GM23338 (cell line): ENCODE data around the gene CCDC149. TPM values are rescaled to one million over a fixed set of nuclear protein-coding genes. Genes with fewer than 3 reads are reported as not detected.

Experiments used
- ATAC-seq: fragments of 200-7000 bp; cut with Tn5 transposase; 3 replicates; pipeline ENCODE4 v1.9.1; 2020
- DNase-seq: peaks from one replicate; pipeline ENCODE4 v3.0.0-alpha.2; 2015; ENCODE audit warnings: low spot score
- H2AFZ ChIP-seq: fragments of 200-600 bp; sonication (generic); 2 replicates; pipeline ENCODE4 v1.8.0; 2016; ENCODE audit warnings: antibody characterized with exemption, mild to moderate bottlenecking, moderate library complexity
- H3F3A ChIP-seq: fragments of 200-600 bp; sonication (generic); replicated peaks from 2 replicates; pipeline ENCODE4 v1.8.0; 2017; ENCODE audit warnings: antibody characterized with exemption, mixed run types, low read depth
- H3K27ac ChIP-seq: fragments of 200-600 bp; sonication (generic); 2 replicates; pipeline ENCODE4 v1.6.1; 2016; ENCODE audit warnings: low read depth
- H3K27me3 ChIP-seq: fragments of 200-600 bp; sonication (generic); 2 replicates; pipeline ENCODE4 v1.8.0; 2016; ENCODE audit warnings: mild to moderate bottlenecking, mixed run types, moderate library complexity; ENCODE audit not compliant: insufficient read depth
- H3K36me3 ChIP-seq: fragments of 200-600 bp; sonication (generic); 2 replicates; pipeline ENCODE4 v1.8.0; 2016; ENCODE audit warnings: mild to moderate bottlenecking; ENCODE audit not compliant: insufficient read depth
- H3K4me1 ChIP-seq: fragments of 200-600 bp; sonication (generic); 2 replicates; pipeline ENCODE4 v1.8.0; 2016; ENCODE audit warnings: mild to moderate bottlenecking, moderate library complexity; ENCODE audit not compliant: insufficient read depth
- H3K4me2 ChIP-seq: fragments of 200-600 bp; sonication (generic); 2 replicates; pipeline ENCODE4 v1.7.1; 2017; ENCODE audit warnings: mixed run types
- H3K4me3 ChIP-seq: fragments of 200-600 bp; sonication (generic); 2 replicates; pipeline ENCODE4 v1.6.1; 2016; ENCODE audit warnings: mixed run types
- H3K79me2 ChIP-seq: fragments of 200-600 bp; sonication (generic); replicated peaks from 2 replicates; pipeline ENCODE4 v1.8.0; 2017; ENCODE audit warnings: mild to moderate bottlenecking; ENCODE audit not compliant: insufficient read depth
- H3K9me2 ChIP-seq: fragments of 200-600 bp; sonication (generic); 2 replicates; pipeline ENCODE4 v1.8.0; 2017; ENCODE audit not compliant: insufficient read depth
- H4K20me1 ChIP-seq: fragments of 200-600 bp; sonication (generic); replicated peaks from 2 replicates; pipeline ENCODE4 v1.8.0; 2017; ENCODE audit warnings: mild to moderate bottlenecking; ENCODE audit not compliant: insufficient read depth
- H3K27ac Mint-ChIP-seq: 2 replicates; pipeline ENCODE4 v1.8.0; 2020; ENCODE audit warnings: inconsistent platforms, mild to moderate bottlenecking, moderate library complexity, mixed read lengths
- H3K27me3 Mint-ChIP-seq: 3 replicates; pipeline ENCODE4 v1.8.0; 2022; ENCODE audit warnings: low read depth, mild to moderate bottlenecking, moderate library complexity, mixed read lengths, inconsistent platforms; ENCODE audit not compliant: insufficient read depth, poor library complexity
- H3K36me3 Mint-ChIP-seq: 3 replicates; pipeline ENCODE4 v1.8.0; 2021; ENCODE audit warnings: low read depth, mild to moderate bottlenecking, inconsistent platforms, moderate library complexity, mixed read lengths
- H3K4me1 Mint-ChIP-seq: 3 replicates; pipeline ENCODE4 v1.8.0; 2020; ENCODE audit warnings: mild to moderate bottlenecking, inconsistent platforms, mixed read lengths
- H3K4me3 Mint-ChIP-seq: 3 replicates; pipeline ENCODE4 v1.8.0; 2021; ENCODE audit warnings: moderate library complexity, mild to moderate bottlenecking, inconsistent platforms, mixed read lengths
- H3K9me3 Mint-ChIP-seq: 3 replicates; pipeline ENCODE4 v1.8.0; 2020; ENCODE audit warnings: moderate library complexity, mild to moderate bottlenecking, inconsistent platforms, mixed read lengths
- CTCF ChIP-seq, 2 experiments: fragments of 200-600 bp in 1 of 2; sonication (generic) in 1 of 2; conservative IDR thresholded peaks; 2 replicates each; pipeline versions ENCODE4 v1.5.1 to v1.6.1; 2016 to 2017; ENCODE audit warnings: antibody characterized with exemption in 2 of 2, low read depth in 2 of 2, mild to moderate bottlenecking in 2 of 2, moderate library complexity in 1 of 2
- EZH2phosphoT487 ChIP-seq: fragments of 200-600 bp; sonication (generic); IDR thresholded peaks from one replicate; pipeline ENCODE4 v1.8.1; 2018; ENCODE audit warnings: antibody characterized with exemption; ENCODE audit not compliant: unreplicated experiment
- NANOG ChIP-seq: IDR thresholded peaks from 2 replicates; pipeline ENCODE4 v1.6.1; 2016; ENCODE audit warnings: antibody characterized with exemption, borderline replicate concordance
- POLR2AphosphoS5 ChIP-seq: IDR thresholded peaks from 2 replicates; pipeline ENCODE4 v1.6.1; 2016; ENCODE audit warnings: antibody characterized with exemption, low read depth
- REST ChIP-seq: IDR thresholded peaks from one replicate; pipeline ENCODE4 v1.6.1; 2018; ENCODE audit warnings: antibody characterized with exemption; ENCODE audit not compliant: unreplicated experiment
- STAT1 ChIP-seq: IDR thresholded peaks from one replicate; pipeline ENCODE4 v1.6.1; 2016; ENCODE audit warnings: antibody characterized with exemption; ENCODE audit not compliant: unreplicated experiment
- ZNF331 ChIP-seq: fragments of 250-450 bp; sonication (Bioruptor Pico); IDR thresholded peaks from 2 replicates; pipeline ENCODE4 v1.5.0; 2020; ENCODE audit warnings: low read depth, mild to moderate bottlenecking, moderate library complexity
- polyA plus RNA-seq: library from polyadenylated mRNA; unstranded; fragments of >200 nt; fragmentation: Nextera tagmentation; extraction: Ambion mirVana; gene quantifications from 2 replicates; pipeline ENCODE4 v1.2.1, GENCODE V29; 2016
- total RNA-seq: library from RNA; depleted of rRNA; stranded (reverse); fragments of >200 nt; shearing (Covaris generic); gene quantifications from 2 replicates; pipeline ENCODE4 v1.2.3, GENCODE V29; 2014

The CCDC149 gene
- total and polyA plus RNA-seq, 2 experiments from 2014 or later: 2.6 to 6.4 TPM

- no peak for TF ChIP-seq CTCF (conservative IDR thresholded peaks at IDR 0.05; ENCODE audit: low read depth in 2 of 2)
- TF ChIP-seq NANOG: no peak
- TF ChIP-seq REST: no peak
- TF ChIP-seq EZH2phosphoT487: no peak
- TF ChIP-seq POLR2AphosphoS5: no peak
- no peak for TF ChIP-seq STAT1
- TF ChIP-seq ZNF331 (CRISPR knock-in tag): no peak
These were observed 116.2 kb downstream of the CCDC149 start (continued) for GRCh38 chr4:24796620-24797019.

- Histone ChIP-seq H3K27me3 (peaks cover 50% of the 10 kb centered on the region), H2AFZ (peak overlapping the region; percentile 87; the same call in 1 of the 2 replicates), H3K36me3 (no peaks in the 10 kb centered on the region), H3K9me2 (no peaks in the 10 kb centered on the region), H3K4me1 (peaks cover 20% of the 10 kb centered on the region), H3K79me2 (no peaks in the 10 kb centered on the region), H3K4me2 (peak overlapping the region; percentile 80), H3K4me3 (peak overlapping the region; percentile 53), H3F3A (peaks cover 1% of the 10 kb centered on the region; the same call in 1 of the 2 replicates), H4K20me1 (no peaks in the 10 kb centered on the region), H3K27ac (no peak overlapping the region)
- H3K4me1 Mint-ChIP-seq: peaks cover 26% of the 10 kb centered on the region
- peak overlapping the region; percentile 68 for H3K4me3 Mint-ChIP-seq
- H3K9me3 Mint-ChIP-seq: peaks cover 3% of the 10 kb centered on the region; the same call in 1 of the 3 replicates
- peaks cover 27% of the 10 kb centered on the region for H3K27me3 Mint-ChIP-seq
- ATAC-seq (peak; percentile 3; the same call in 2 of the 3 replicates), DNase-seq (no peak)
- H3K36me3 Mint-ChIP-seq: peaks cover 2% of the 10 kb centered on the region; the same call in 1 of the 3 replicates
- no peak for TF ChIP-seq ZNF331 (CRISPR knock-in tag)
- no peak overlapping the region for H3K27ac Mint-ChIP-seq
These were observed 117.0 kb downstream of the CCDC149 start for GRCh38 chr4:24795666-24796381.
